Left cardiac atrium (tissue), 4 donors: ENCODE data around the gene OCIAD1. TPM values are rescaled to one million over a fixed set of nuclear protein-coding genes. Genes with fewer than 3 reads are reported as not detected.
A peak's percentile ranks its signal among the peaks of the same experiment; 100 is the strongest.

Source experiments
- ATAC-seq, 2 donors: fragments of 200-7000 bp; cut with Tn5 transposase; one replicate each; pipeline ENCODE4 v1.9.1; 2020; ENCODE audit warnings: mild to moderate bottlenecking in 2 of 2, moderate library complexity in 2 of 2
- DNase-seq: peaks from one replicate; pipeline ENCODE4 v3.0.0-alpha.2; 2020
- intact Hi-C, 2 donors: fragments of 100-400 bp; cut with DNase I; formaldehyde crosslinking; loops; one replicate each; pipeline versions ENCODE4 v1.14.1 to v1.15.1; 2022 to 2023
- total RNA-seq, 2 donors: library from RNA; stranded (reverse); fragmentation: NEBNext Ultra II Directional; extraction: Animal tissue kit (Norgen Biotek cat#: 25700); gene quantifications; one replicate each; pipeline ENCODE4 v1.2.1, GENCODE V29; 2021
- donor health status: DM: no; HTN: yes; CAD: no.
- donor health status: DM: no; HTN: yes; CAD: no; lungs with severe emphysema.
- donor health status: DM: yes; HTN: yes; CAD: no.
- donor health status: Dilated cardiomyopathy.

OCIAD1 gene
- total RNA-seq, 2 donors from 2014 or later = 128 to 149 TPM

GRCh38 chr4:48909697-48910096 lies 78.8 kb downstream of the OCIAD1 start:
- DNase-seq (no peak), ATAC-seq (peak in 1 of 2 donors; percentile 97)

DNA sequence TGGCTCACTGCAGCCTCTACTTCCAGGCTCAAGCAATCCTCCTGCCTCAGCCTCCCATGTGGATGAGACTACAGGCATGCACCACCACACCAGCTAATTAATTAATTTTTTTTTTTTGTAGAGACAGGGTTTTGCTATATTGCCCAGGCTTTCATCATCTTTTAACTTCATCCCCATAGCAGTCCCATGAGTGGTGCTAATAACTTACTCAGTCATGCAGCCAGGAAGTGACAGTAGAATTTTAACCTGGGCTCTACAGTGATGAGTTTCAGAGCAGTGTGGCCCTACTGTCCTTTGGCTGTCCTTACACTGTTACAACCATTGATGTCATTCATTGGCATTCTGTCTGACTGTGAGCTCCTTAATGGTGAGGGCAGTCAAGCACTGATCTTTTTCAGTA lies 79.6 kb downstream of the OCIAD1 start:
- DNase-seq (no peak), ATAC-seq (no peak)
- intact Hi-C loops = no loop called here

More at GRCh38 chr4:48909697-48910096, 78.8 kb downstream of the OCIAD1 start:
- intact Hi-C loops = no loop called here

Other genes with a start within 250 kb of the OCIAD1 start
- 10 to 100 TPM; 38.8 to 41.3 TPM for gene FRYL, start 50.8 kb upstream of the OCIAD1 start, total RNA-seq
- 10 to 100 TPM in 1 of 2 donors, 1 to 10 TPM in 1; 9.2 to 17.8 TPM for gene OCIAD2, start 75.7 kb downstream of the OCIAD1 start, total RNA-seq
- gene CWH43, start 155.2 kb downstream of the OCIAD1 start, total RNA-seq = not detected